H1 (cell line): ENCODE results near the gene UNK. TPM values are rescaled to one million over a fixed set of nuclear protein-coding genes. Genes with fewer than 3 reads are reported as not detected.

Experiments
- CTCF ChIA-PET: fragments of 300-600 bp; sonication (Branson Sonifier 250); formaldehyde crosslinking; loops from one replicate; lab custom pipeline; 2021; ENCODE audit not compliant: partially characterized antibody; lab: Charles Lee
- POLR2A ChIA-PET: fragments of 300-600 bp; sonication (Branson Sonifier 250); formaldehyde crosslinking; loops from one replicate; lab custom pipeline; 2021; ENCODE audit warnings: inconsistent platforms; ENCODE audit not compliant: partially characterized antibody; lab: Charles Lee
- DNase-seq, 2 experiments: peaks; one replicate each; pipeline versions ENCODE4 v3.0.0 to v3.0.0-alpha.2; 2010 to 2022; ENCODE audit warnings: low spot score in 2 of 2, low read depth in 1 of 2, mixed read lengths in 1 of 2
- FAIRE-seq: peaks from 2 replicates; lab custom pipeline; 2011; peaks lifted over from hg19 to GRCh38; lab: Jason Lieb, UNC
- H2AFZ ChIP-seq: 2 replicates; pipeline ENCODE4 v1.8.1; 2012; ENCODE audit warnings: low read length, inconsistent platforms
- H2AK5ac ChIP-seq: 2 replicates; pipeline ENCODE4 v1.6.1; 2013; ENCODE audit warnings: low read depth, low read length
- H2BK120ac ChIP-seq: replicated peaks from 2 replicates; pipeline ENCODE3; 2013; ENCODE audit warnings: low read depth, low read length, inconsistent platforms
- H2BK12ac ChIP-seq: 2 replicates; pipeline ENCODE4 v1.6.1; 2013; ENCODE audit warnings: low read depth, low read length
- H2BK15ac ChIP-seq: 2 replicates; pipeline ENCODE4 v1.6.1; 2013; ENCODE audit warnings: low read length
- H2BK20ac ChIP-seq: 2 replicates; pipeline ENCODE4 v1.6.1; 2013; ENCODE audit warnings: low read length
- H2BK5ac ChIP-seq: 2 replicates; pipeline ENCODE4 v1.6.1; 2013; ENCODE audit warnings: low read depth, low read length
- H3K14ac ChIP-seq: 2 replicates; pipeline ENCODE4 v1.6.1; 2013; ENCODE audit warnings: inconsistent platforms; ENCODE audit not compliant: insufficient read length
- H3K18ac ChIP-seq: 2 replicates; pipeline ENCODE4 v1.6.1; 2013; ENCODE audit warnings: low read length; ENCODE audit errors: extremely low read depth
- H3K23ac ChIP-seq: 2 replicates; pipeline ENCODE4 v1.6.1; 2013; ENCODE audit warnings: inconsistent platforms; ENCODE audit not compliant: insufficient read length
- H3K23me2 ChIP-seq: 2 replicates; pipeline ENCODE4 v1.6.1; 2013; ENCODE audit warnings: low read depth, low read length
- H3K27ac ChIP-seq: 2 replicates; pipeline ENCODE4 v1.6.1; 2011; ENCODE audit warnings: low read depth, low read length, inconsistent platforms
- H3K27me3 ChIP-seq, 4 experiments: replicated peaks in 1 of 4; 1 replicate in 1 of 4; 2 replicates in 3 of 4; pipeline versions ENCODE4 v1.6.1 to v1.8.1; 2011 to 2013; ENCODE audit warnings: low read length in 3 of 4, mild to moderate bottlenecking in 3 of 4, inconsistent platforms in 2 of 4, mixed read lengths in 2 of 4, moderate library complexity in 1 of 4; ENCODE audit not compliant: control insufficient read depth in 3 of 4, insufficient read depth in 3 of 4; ENCODE audit errors: extremely low read depth in 1 of 4
- H3K36me3 ChIP-seq, 4 experiments: 2 replicates each; pipeline versions ENCODE4 v1.6.1 to v1.8.1; 2011 to 2013; ENCODE audit warnings: mild to moderate bottlenecking in 4 of 4, low read length in 3 of 4, moderate library complexity in 2 of 4, control low read depth in 1 of 4, inconsistent platforms in 1 of 4; ENCODE audit not compliant: insufficient read depth in 4 of 4, control insufficient read depth in 2 of 4
- H3K4ac ChIP-seq: replicated peaks from 2 replicates; pipeline ENCODE3; 2013; ENCODE audit warnings: low read length, low read depth, mixed read lengths, inconsistent platforms; ENCODE audit not compliant: insufficient read length
- H3K4me1 ChIP-seq, 4 experiments: replicated peaks in 1 of 4; 1 replicate in 1 of 4; 2 replicates in 3 of 4; pipeline versions ENCODE4 v1.6.1 to v1.8.1; 2011 to 2013; ENCODE audit warnings: low read length in 3 of 4, inconsistent platforms in 2 of 4, mixed read lengths in 1 of 4; ENCODE audit not compliant: insufficient read depth in 4 of 4, control insufficient read depth in 3 of 4
- H3K4me2 ChIP-seq, 2 experiments: 2 replicates each; pipeline versions ENCODE4 v1.6.1 to v1.8.1; 2011 to 2013; ENCODE audit warnings: low read depth in 2 of 2, low read length in 2 of 2, control low read depth in 1 of 2, inconsistent platforms in 1 of 2, mild to moderate bottlenecking in 1 of 2; ENCODE audit not compliant: insufficient read depth in 1 of 2
- H3K4me3 ChIP-seq, 4 experiments: fragments of 200-600, 300-600 bp in 1 of 4; sonication (generic), shearing (Covaris generic), sonication (Bioruptor Twin) in 1 of 4; 2 replicates each; pipeline versions ENCODE4 v1.5.1 to v1.8.1; 2011 to 2016; ENCODE audit warnings: low read length in 4 of 4, low read depth in 3 of 4, control low read depth in 2 of 4, inconsistent platforms in 2 of 4, mild to moderate bottlenecking in 2 of 4, mixed read lengths in 1 of 4, moderate library complexity in 1 of 4; ENCODE audit not compliant: insufficient read depth in 2 of 4; ENCODE audit errors: extremely low read depth in 1 of 4
- H3K56ac ChIP-seq: replicated peaks from 2 replicates; pipeline ENCODE3; 2013; ENCODE audit warnings: low read depth, mild to moderate bottlenecking, mixed read lengths, low read length, inconsistent platforms; ENCODE audit not compliant: insufficient read length
- H3K79me1 ChIP-seq: 2 replicates; pipeline ENCODE4 v1.6.1; 2013; ENCODE audit warnings: low read depth, low read length, control low read depth
- H3K79me2 ChIP-seq, 2 experiments: 2 replicates each; pipeline versions ENCODE4 v1.6.1 to v1.8.1; 2012 to 2013; ENCODE audit warnings: low read length in 2 of 2, mild to moderate bottlenecking in 2 of 2, inconsistent platforms in 1 of 2; ENCODE audit not compliant: insufficient read depth in 2 of 2, control insufficient read depth in 1 of 2
- H3K9ac ChIP-seq, 4 experiments: replicated peaks in 1 of 4; 1 replicate in 1 of 4; 2 replicates in 3 of 4; pipeline versions ENCODE4 v1.6.1 to v1.8.1; 2011 to 2013; ENCODE audit warnings: low read depth in 3 of 4, low read length in 3 of 4, control low read depth in 2 of 4, mild to moderate bottlenecking in 2 of 4, moderate library complexity in 2 of 4, inconsistent platforms in 1 of 4; ENCODE audit errors: extremely low read depth in 1 of 4
- H3K9me3 ChIP-seq, 2 experiments: 2 replicates each; pipeline versions ENCODE4 v1.6.1 to v1.8.1; 2012 to 2013; ENCODE audit warnings: mild to moderate bottlenecking in 2 of 2, moderate library complexity in 2 of 2, control low read depth in 1 of 2, inconsistent platforms in 1 of 2, low read depth in 1 of 2, low read length in 1 of 2, mixed read lengths in 1 of 2; ENCODE audit not compliant: insufficient read depth in 2 of 2
- H4K20me1 ChIP-seq, 2 experiments: replicated peaks in 1 of 2; 2 replicates each; pipeline versions ENCODE3 to v1.8.1; 2011 to 2013; ENCODE audit warnings: inconsistent platforms in 2 of 2, low read length in 2 of 2, mild to moderate bottlenecking in 1 of 2; ENCODE audit not compliant: insufficient read depth in 2 of 2, control insufficient read depth in 1 of 2
- H4K5ac ChIP-seq: 2 replicates; pipeline ENCODE4 v1.6.1; 2013; ENCODE audit warnings: low read length, low read depth, mixed read lengths, inconsistent platforms; ENCODE audit not compliant: insufficient read length
- H4K8ac ChIP-seq: 2 replicates; pipeline ENCODE4 v1.8.0; 2013; ENCODE audit warnings: mild to moderate bottlenecking, moderate library complexity, low read length, inconsistent platforms; ENCODE audit not compliant: insufficient read depth; ENCODE audit errors: extremely low read depth
- H4K91ac ChIP-seq: replicated peaks from 2 replicates; pipeline ENCODE3; 2013; ENCODE audit warnings: low read length, mixed read lengths, inconsistent platforms; ENCODE audit not compliant: insufficient read length
- CTCF ChIP-seq, 3 experiments: IDR thresholded peaks; 1 replicate in 2 of 3; 2 replicates in 1 of 3; pipeline versions ENCODE4 v1.5.1 to v1.6.1; 2011; ENCODE audit warnings: low read length in 3 of 3, mild to moderate bottlenecking in 3 of 3, inconsistent platforms in 2 of 3, low read depth in 1 of 3, moderate library complexity in 1 of 3; ENCODE audit not compliant: insufficient read depth in 1 of 3; ENCODE audit errors: control extremely low read depth in 1 of 3
- JUND ChIP-seq: IDR thresholded peaks from 2 replicates; pipeline ENCODE4 v1.6.1; 2011; ENCODE audit warnings: mild to moderate bottlenecking, improper control_type of control experiment, low read length
- RAD21 ChIP-seq, 2 experiments: IDR thresholded peaks in 1 of 2; conservative IDR thresholded peaks in 1 of 2; 2 replicates each; pipeline ENCODE4 v1.6.1; 2011; ENCODE audit warnings: low read depth in 2 of 2, low read length in 2 of 2, improper control_type of control experiment in 1 of 2, inconsistent platforms in 1 of 2, mild to moderate bottlenecking in 1 of 2, moderate library complexity in 1 of 2
- SP1 ChIP-seq: IDR thresholded peaks from 2 replicates; pipeline ENCODE4 v1.6.1; 2011; ENCODE audit warnings: low read depth, low read length
- WGBS, 2 experiments: shearing (Covaris generic) in 1 of 2; methylation state at CpG; one replicate each; pipeline versions ENCODE4 v1.1.6 to v1.1.7; 2013 to 2015; ENCODE audit warnings: low lambda C conversion rate in 2 of 2, mixed read lengths in 2 of 2, inconsistent platforms in 1 of 2, low coverage in 1 of 2, missing lambda C conversion rate in 1 of 2; ENCODE audit not compliant: insufficient replicate concordance in 2 of 2, insufficient coverage in 1 of 2, insufficient read length in 1 of 2; ENCODE audit errors: extremely low coverage in 1 of 2, missing lambda C conversion rate in 1 of 2; 5-methylcytosine and 5-hydroxymethylcytosine counted together
- polyA plus RNA-seq, 7 experiments: library from polyadenylated mRNA; depleted of rRNA in 3 of 7; stranded (reverse) in 5 of 7; unstranded in 2 of 7; fragments of >200 nt in 5 of 7; fragments of 200-250 nt in 2 of 7; gene quantifications; 1 replicate in 5 of 7; 2 replicates in 1 of 7; 4 replicates in 1 of 7; pipeline versions ENCODE4 v1.2.1 to v1.2.3, GENCODE V29; 2011 to 2013; ENCODE audit warnings: missing spikeins in 2 of 7, mixed read lengths in 2 of 7
- total RNA-seq: library from RNA; stranded (reverse); fragmentation: NEBNext Ultra II Directional; extraction: Animal tissue kit (Norgen Biotek cat#: 25700); gene quantifications from 2 replicates; pipeline ENCODE4 v1.2.1, GENCODE V29; 2021

The UNK gene
- total and polyA plus RNA-seq, 2 of the 8 experiments (the other 6 are each of a cell fraction or from before 2014, with no cell fraction given), result 24.2 to 33.3 TPM

- H3K23me2 ChIP-seq, result no peaks in the 10 kb centered on the region; the same call in 1 of the 2 replicates
- FAIRE-seq (no peak), DNase-seq (peak in 1 of 2 experiments; percentile 53)
- CTCF ChIA-PET, result interaction anchor here (0.9 to 19.5 kb wide), 10 partner anchors 6 to 127 kb away, joined by 3 to 359 read pairs (median 5); partner anchors contain the start of genes GALK1, SMIM5 and UNK
- no peak overlapping the region for H2AFZ ChIP-seq
- POLR2A ChIA-PET, result interaction anchor here (1.2 to 15.1 kb wide), 5 partner anchors 10 to 34 kb away, joined by 3 to 425 read pairs (median 6); partner anchors contain the start of genes GALK1 and ITGB4
- no peak for TF ChIP-seq JUND
- TF ChIP-seq RAD21 (IDR thresholded peaks at IDR 0.05 in 1 of 2, conservative IDR thresholded peaks at IDR 0.05 in 1 of 2; ENCODE audit: low read depth in 2 of 2, low read length in 2 of 2), result peak in 1 of 2 experiments; percentile 3; a peak in 1 of 4 replicates
- peak in 1 of 3 experiments; percentile 13; a peak in 1 of 4 replicates for TF ChIP-seq CTCF (IDR thresholded peaks at IDR 0.05; ENCODE audit: control extremely low read depth in 1 of 3, insufficient read depth in 1 of 3, low read depth in 1 of 3, low read length in 3 of 3)
- TF ChIP-seq SP1, result no peak
- H2BK120ac ChIP-seq, result no peak overlapping the region
- H4K8ac ChIP-seq, result no peak overlapping the region
- H3K27me3 ChIP-seq, result peaks cover 0 to 2% (median 0%) of the 10 kb centered on the region in 4 experiments; a peak in 2 of 7 replicates
- H4K20me1 ChIP-seq, result peaks cover 0 to 4% of the 10 kb centered on the region in 2 experiments
- no peak overlapping the region; the same call in 1 of the 2 replicates for H2BK5ac ChIP-seq
- H3K9ac ChIP-seq, result no peak overlapping the region; a peak in 1 of 7 replicates
- H3K4ac ChIP-seq, result no peak overlapping the region
- H3K14ac ChIP-seq, result no peak overlapping the region
- H3K27ac ChIP-seq, result no peak overlapping the region
- H3K9me3 ChIP-seq, result no peaks in the 10 kb centered on the region
- no peak overlapping the region for H2AK5ac ChIP-seq
- H4K5ac ChIP-seq, result no peak overlapping the region
- no peak overlapping the region for H3K56ac ChIP-seq
- no peaks in the 10 kb centered on the region for H3K79me2 ChIP-seq
- H3K36me3 ChIP-seq, result no peaks in the 10 kb centered on the region
- no peak overlapping the region for H3K18ac ChIP-seq
- H3K79me1 ChIP-seq, result no peaks in the 10 kb centered on the region
- H4K91ac ChIP-seq, result no peak overlapping the region
- WGBS, 2 experiments, result 86% methylated on average over 18 of the region's 20 CpGs; no CpG with 5 or more reads in 1 of the 2 experiments
- no peak overlapping the region for H2BK12ac ChIP-seq
- no peak overlapping the region for H3K23ac ChIP-seq
- no peak overlapping the region for H3K4me2 ChIP-seq
- H2BK20ac ChIP-seq, result no peak overlapping the region
- H2BK15ac ChIP-seq, result no peak overlapping the region
- H3K4me3 ChIP-seq, result no peak overlapping the region
- H3K4me1 ChIP-seq, result peaks cover 0 to 7% (median 3%) of the 10 kb centered on the region in 4 experiments; a peak in 4 of 7 replicates
These were observed 29.3 kb upstream of the UNK start for GRCh38 chr17:75755205-75755901.
